Loucy (cell line): Measurements from ENCODE around the gene ARHGEF33.

Source experiments
- H2AFZ ChIP-seq: fragments of 200-600 bp; sonication (generic); 2 replicates; pipeline ENCODE4 v1.6.0; 2016; ENCODE audit warnings: antibody characterized with exemption, mild to moderate bottlenecking, low read length, moderate library complexity
- H3F3A ChIP-seq: fragments of 200-600 bp; 2 replicates; pipeline ENCODE4 v1.6.0; 2016; ENCODE audit warnings: antibody characterized with exemption, low read depth, mild to moderate bottlenecking
- H3K27me3 ChIP-seq: fragments of 200-600 bp; sonication (generic); 2 replicates; pipeline ENCODE4 v1.6.1; 2014; ENCODE audit warnings: low read length, mild to moderate bottlenecking; ENCODE audit not compliant: insufficient read depth, poor library complexity, severe bottlenecking
- H3K36me3 ChIP-seq: fragments of 200-600 bp; sonication (generic); 2 replicates; pipeline ENCODE4 v1.6.1; 2016; ENCODE audit warnings: low read length; ENCODE audit not compliant: insufficient read depth
- H3K4me1 ChIP-seq: fragments of 200-600 bp; sonication (generic); 2 replicates; pipeline ENCODE4 v1.5.1; 2014; ENCODE audit warnings: low read length, mild to moderate bottlenecking; ENCODE audit not compliant: insufficient read depth, poor library complexity, severe bottlenecking
- H3K4me2 ChIP-seq: fragments of 200-600 bp; sonication (generic); 2 replicates; pipeline ENCODE4 v1.6.0; 2014; ENCODE audit warnings: antibody characterized with exemption, low read length, low read depth, mild to moderate bottlenecking; ENCODE audit not compliant: poor library complexity, severe bottlenecking
- H3K4me3 ChIP-seq: fragments of 200-600 bp; sonication (generic); 2 replicates; pipeline ENCODE4 v1.5.1; 2014; ENCODE audit warnings: low read length, mild to moderate bottlenecking, mixed read lengths; ENCODE audit not compliant: poor library complexity, severe bottlenecking
- H3K79me2 ChIP-seq: fragments of 200-600 bp; sonication (generic); 2 replicates; pipeline ENCODE4 v1.6.1; 2014; ENCODE audit warnings: low read length; ENCODE audit not compliant: insufficient read depth
- H3K9ac ChIP-seq: fragments of 200-600 bp; sonication (generic); 2 replicates; pipeline ENCODE4 v1.6.0; 2014; ENCODE audit warnings: mild to moderate bottlenecking, low read depth, low read length, moderate library complexity; ENCODE audit not compliant: poor library complexity, severe bottlenecking
- H3K9me2 ChIP-seq: fragments of 200-600 bp; sonication (generic); replicated peaks from 2 replicates; pipeline ENCODE4 v1.6.1; 2016; ENCODE audit warnings: low read depth, low read length, mixed read lengths
- H3K9me3 ChIP-seq: fragments of 200-600 bp; sonication (generic); 2 replicates; pipeline ENCODE4 v1.6.1; 2014; ENCODE audit warnings: mild to moderate bottlenecking, antibody characterized with exemption, low read length, low read depth; ENCODE audit not compliant: insufficient read depth
- H4K20me1 ChIP-seq: fragments of 200-600 bp; sonication (generic); 2 replicates; pipeline ENCODE4 v1.6.0; 2014; ENCODE audit warnings: antibody characterized with exemption, low read length, mild to moderate bottlenecking; ENCODE audit not compliant: insufficient read depth, poor library complexity, severe bottlenecking
- CTCF ChIP-seq: fragments of 200-600 bp; sonication (generic); conservative IDR thresholded peaks from 2 replicates; pipeline ENCODE4 v1.5.1; 2014; ENCODE audit warnings: mild to moderate bottlenecking, antibody characterized with exemption, low read length
- EZH2phosphoT487 ChIP-seq: fragments of 200-600 bp; IDR thresholded peaks from 2 replicates; pipeline ENCODE4 v1.6.1; 2018; ENCODE audit warnings: antibody characterized with exemption, mild to moderate bottlenecking, moderate library complexity, borderline replicate concordance

The ARHGEF33 gene

GRCh38 chr2:38966678-38967077 lies 77.0 kb downstream of the ARHGEF33 start:
- Histone ChIP-seq H3K4me3 (no peak overlapping the region), H3F3A (no peaks in the 10 kb centered on the region), H3K9me3 (no peaks in the 10 kb centered on the region), H4K20me1 (no peaks in the 10 kb centered on the region), H3K9me2 (no peaks in the 10 kb centered on the region), H3K4me2 (no peak overlapping the region), H3K79me2 (no peaks in the 10 kb centered on the region), H3K4me1 (no peaks in the 10 kb centered on the region), H2AFZ (no peak overlapping the region), H3K9ac (no peak overlapping the region), H3K36me3 (no peaks in the 10 kb centered on the region), H3K27me3 (no peaks in the 10 kb centered on the region)
- TF ChIP-seq CTCF: no peak
- TF ChIP-seq EZH2phosphoT487: no peak

GRCh38 chr2:38968021-38968420 lies 78.3 kb downstream of the ARHGEF33 start:
- Histone ChIP-seq H4K20me1 (no peaks in the 10 kb centered on the region), H3K4me3 (no peak overlapping the region), H3K9ac (no peak overlapping the region), H2AFZ (no peak overlapping the region), H3K27me3 (no peaks in the 10 kb centered on the region), H3K4me1 (no peaks in the 10 kb centered on the region), H3F3A (no peaks in the 10 kb centered on the region), H3K4me2 (no peak overlapping the region), H3K79me2 (no peaks in the 10 kb centered on the region), H3K36me3 (no peaks in the 10 kb centered on the region), H3K9me2 (no peaks in the 10 kb centered on the region), H3K9me3 (no peaks in the 10 kb centered on the region)
- no peak for TF ChIP-seq EZH2phosphoT487
- TF ChIP-seq CTCF: no peak

- no peaks in the 10 kb centered on the region for H4K20me1 ChIP-seq
- no peak overlapping the region for H2AFZ ChIP-seq
- no peak overlapping the region for H3K4me3 ChIP-seq
- H3K79me2 ChIP-seq: no peaks in the 10 kb centered on the region
- TF ChIP-seq EZH2phosphoT487: no peak
- no peak for TF ChIP-seq CTCF
- no peaks in the 10 kb centered on the region for H3K9me2 ChIP-seq
- no peak overlapping the region for H3K4me2 ChIP-seq
- no peak overlapping the region for H3K9ac ChIP-seq
- no peaks in the 10 kb centered on the region for H3K9me3 ChIP-seq
- H3K4me1 ChIP-seq: no peaks in the 10 kb centered on the region
- H3F3A ChIP-seq: no peaks in the 10 kb centered on the region
- H3K36me3 ChIP-seq: no peaks in the 10 kb centered on the region
- H3K27me3 ChIP-seq: no peaks in the 10 kb centered on the region
Observed at GRCh38 chr2:38971377-38971776, 81.7 kb downstream of the ARHGEF33 start.
